ENCODE measurements around the gene PPFIBP1. TPM values are rescaled to one million over a fixed set of nuclear protein-coding genes. Genes with fewer than 3 reads are reported as not detected.

PPFIBP1 gene
- total and polyA plus RNA-seq, 2 experiments from 2014 or later, result 23.9 to 38.6 TPM

- no peak for TF ChIP-seq EZH2phosphoT487 (IDR thresholded peaks at IDR 0.05; ENCODE audit: low read depth, severe bottlenecking, unreplicated experiment)
- TF ChIP-seq CTCF (IDR thresholded peaks at IDR 0.05; ENCODE audit: poor library complexity), result no peak
- TF ChIP-seq EZH2 (IDR thresholded peaks at IDR 0.05; ENCODE audit: borderline replicate concordance), result no peak
- Histone ChIP-seq H3K9me3 (ENCODE audit: low read depth) (no peaks in the 10 kb centered on the region), H4K20me1 (ENCODE audit: insufficient read depth, poor library complexity, severe bottlenecking) (no peaks in the 10 kb centered on the region), H3K4me1 (ENCODE audit: insufficient read depth) (no peaks in the 10 kb centered on the region), H3K4me2 (no peak overlapping the region), H3K9me2 (replicated peaks; ENCODE audit: insufficient read depth) (no peaks in the 10 kb centered on the region), H3K4me3 (no peak overlapping the region), H3K27ac (no peak overlapping the region), H3K79me2 (no peaks in the 10 kb centered on the region), H3K36me3 (replicated peaks; ENCODE audit: insufficient read depth, low read depth) (no peaks in the 10 kb centered on the region), H2AFZ (no peak overlapping the region), H3K27me3 (no peaks in the 10 kb centered on the region)
- 73% methylated on average over 2 of the region's 2 CpGs for WGBS (ENCODE audit: low lambda C conversion rate, missing lambda C conversion rate)
- DNase-seq (ENCODE audit: low spot score), result no peak
Observed at GRCh38 chr12:27674989-27675388, 151.0 kb downstream of the PPFIBP1 start.

- H2AFZ ChIP-seq, result no peak overlapping the region
- H3K9me2 ChIP-seq (replicated peaks; ENCODE audit: insufficient read depth), result no peaks in the 10 kb centered on the region
- peaks cover 2% of the 10 kb centered on the region for H3K36me3 ChIP-seq (replicated peaks; ENCODE audit: insufficient read depth, low read depth)
- no peak overlapping the region for H3K4me2 ChIP-seq
- no peak for DNase-seq (ENCODE audit: low spot score)
- H3K27me3 ChIP-seq, result no peaks in the 10 kb centered on the region
- peaks cover 4% of the 10 kb centered on the region for H3K4me1 ChIP-seq (ENCODE audit: insufficient read depth)
- H3K9me3 ChIP-seq (ENCODE audit: low read depth), result no peaks in the 10 kb centered on the region
- no peaks in the 10 kb centered on the region for H3K79me2 ChIP-seq
- H3K4me3 ChIP-seq, result no peak overlapping the region
- TF ChIP-seq EZH2phosphoT487 (IDR thresholded peaks at IDR 0.05; ENCODE audit: low read depth, severe bottlenecking, unreplicated experiment) (no peak), EZH2 (IDR thresholded peaks at IDR 0.05; ENCODE audit: borderline replicate concordance) (no peak), CTCF (IDR thresholded peaks at IDR 0.05; ENCODE audit: poor library complexity) (no peak)
- no peak overlapping the region for H3K27ac ChIP-seq
- H4K20me1 ChIP-seq (ENCODE audit: insufficient read depth, poor library complexity, severe bottlenecking), result no peaks in the 10 kb centered on the region
Observed at GRCh38 chr12:27680619-27681018, 156.6 kb downstream of the PPFIBP1 start.

GRCh38 chr12:27682534-27682933 lies 158.5 kb downstream of the PPFIBP1 start:
- no peak overlapping the region for H3K27ac ChIP-seq
- H3K36me3 ChIP-seq (replicated peaks; ENCODE audit: insufficient read depth, low read depth), result peaks cover 2% of the 10 kb centered on the region
- H3K4me1 ChIP-seq (ENCODE audit: insufficient read depth), result peaks cover 6% of the 10 kb centered on the region
- TF ChIP-seq CTCF (IDR thresholded peaks at IDR 0.05; ENCODE audit: poor library complexity) (no peak), EZH2 (IDR thresholded peaks at IDR 0.05; ENCODE audit: borderline replicate concordance) (no peak), EZH2phosphoT487 (IDR thresholded peaks at IDR 0.05; ENCODE audit: low read depth, severe bottlenecking, unreplicated experiment) (no peak)
- no peak overlapping the region for H2AFZ ChIP-seq
- H3K79me2 ChIP-seq, result no peaks in the 10 kb centered on the region
- H3K4me3 ChIP-seq, result no peak overlapping the region
- H4K20me1 ChIP-seq (ENCODE audit: insufficient read depth, poor library complexity, severe bottlenecking), result no peaks in the 10 kb centered on the region
- no peak overlapping the region for H3K4me2 ChIP-seq
- no peaks in the 10 kb centered on the region for H3K9me2 ChIP-seq (replicated peaks; ENCODE audit: insufficient read depth)
- 90% methylated on average over 2 of the region's 2 CpGs for WGBS (ENCODE audit: low lambda C conversion rate, missing lambda C conversion rate)
- no peak for DNase-seq (ENCODE audit: low spot score)
- H3K27me3 ChIP-seq, result no peaks in the 10 kb centered on the region
- H3K9me3 ChIP-seq (ENCODE audit: low read depth), result no peaks in the 10 kb centered on the region

- no peaks in the 10 kb centered on the region for H3K27me3 ChIP-seq
- no peak overlapping the region for H3K4me2 ChIP-seq
- H3K4me3 ChIP-seq, result no peak overlapping the region
- no peaks in the 10 kb centered on the region for H4K20me1 ChIP-seq (ENCODE audit: insufficient read depth, poor library complexity, severe bottlenecking)
- TF ChIP-seq CTCF (IDR thresholded peaks at IDR 0.05; ENCODE audit: poor library complexity) (no peak), EZH2phosphoT487 (IDR thresholded peaks at IDR 0.05; ENCODE audit: low read depth, severe bottlenecking, unreplicated experiment) (no peak), EZH2 (IDR thresholded peaks at IDR 0.05; ENCODE audit: borderline replicate concordance) (no peak)
- no peak overlapping the region for H3K27ac ChIP-seq
- no peak overlapping the region for H2AFZ ChIP-seq
- H3K4me1 ChIP-seq (ENCODE audit: insufficient read depth), result peaks cover 6% of the 10 kb centered on the region
- no peak for DNase-seq (ENCODE audit: low spot score)
- H3K9me2 ChIP-seq (replicated peaks; ENCODE audit: insufficient read depth), result no peaks in the 10 kb centered on the region
- WGBS (ENCODE audit: low lambda C conversion rate, missing lambda C conversion rate), result 77% methylated on average over 2 of the region's 2 CpGs
- no peaks in the 10 kb centered on the region for H3K9me3 ChIP-seq (ENCODE audit: low read depth)
- peaks cover 2% of the 10 kb centered on the region for H3K36me3 ChIP-seq (replicated peaks; ENCODE audit: insufficient read depth, low read depth)
- H3K79me2 ChIP-seq, result no peaks in the 10 kb centered on the region
Observed at GRCh38 chr12:27685274-27685673, 161.3 kb downstream of the PPFIBP1 start.

All from hepatocyte (in vitro differentiated cells).